Measurements from ENCODE around the gene CCNDBP1.

DNA sequence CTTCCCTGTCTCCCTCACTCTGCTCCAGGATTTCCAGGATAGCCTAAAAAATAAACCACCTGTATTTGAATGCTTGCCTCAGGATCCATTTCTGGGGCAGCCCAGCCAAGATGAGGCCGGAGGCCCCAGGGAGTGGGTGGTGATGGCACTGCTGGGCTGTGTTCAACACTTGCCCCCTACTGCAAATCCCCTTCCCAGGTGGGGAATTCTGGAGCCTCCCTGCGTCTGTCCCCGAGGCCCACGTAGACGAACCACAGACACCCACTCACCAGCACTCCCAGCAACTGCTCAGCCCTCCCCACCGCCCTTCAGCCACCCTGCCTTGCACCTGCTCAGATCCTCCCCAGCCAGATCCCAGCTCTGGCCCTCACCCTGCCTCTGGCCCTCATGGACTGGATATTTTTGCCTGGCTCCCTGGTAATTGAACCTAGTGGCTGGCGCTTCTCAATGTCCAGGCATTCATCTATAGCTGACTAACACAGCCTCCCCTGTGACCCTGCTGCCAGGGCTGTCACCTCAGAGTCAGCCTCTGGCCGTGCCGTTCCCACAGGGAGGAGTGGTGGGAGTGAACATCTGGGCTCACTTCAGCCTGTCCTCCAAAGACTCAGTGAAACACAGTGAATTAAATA lies 52.8 kb downstream of the CCNDBP1 start:
- TF ChIP-seq, protein P1, sequence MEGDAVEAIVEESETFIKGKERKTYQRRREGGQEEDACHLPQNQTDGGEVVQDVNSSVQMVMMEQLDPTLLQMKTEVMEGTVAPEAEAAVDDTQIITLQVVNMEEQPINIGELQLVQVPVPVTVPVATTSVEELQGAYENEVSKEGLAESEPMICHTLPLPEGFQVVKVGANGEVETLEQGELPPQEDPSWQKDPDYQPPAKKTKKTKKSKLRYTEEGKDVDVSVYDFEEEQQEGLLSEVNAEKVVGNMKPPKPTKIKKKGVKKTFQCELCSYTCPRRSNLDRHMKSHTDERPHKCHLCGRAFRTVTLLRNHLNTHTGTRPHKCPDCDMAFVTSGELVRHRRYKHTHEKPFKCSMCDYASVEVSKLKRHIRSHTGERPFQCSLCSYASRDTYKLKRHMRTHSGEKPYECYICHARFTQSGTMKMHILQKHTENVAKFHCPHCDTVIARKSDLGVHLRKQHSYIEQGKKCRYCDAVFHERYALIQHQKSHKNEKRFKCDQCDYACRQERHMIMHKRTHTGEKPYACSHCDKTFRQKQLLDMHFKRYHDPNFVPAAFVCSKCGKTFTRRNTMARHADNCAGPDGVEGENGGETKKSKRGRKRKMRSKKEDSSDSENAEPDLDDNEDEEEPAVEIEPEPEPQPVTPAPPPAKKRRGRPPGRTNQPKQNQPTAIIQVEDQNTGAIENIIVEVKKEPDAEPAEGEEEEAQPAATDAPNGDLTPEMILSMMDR (IDR thresholded peaks at IDR 0.05): no peak
- TF ChIP-seq POLR2A (IDR thresholded peaks at IDR 0.05): no peak
